Coronary artery (tissue), 2 donors: ENCODE data around the gene RUBCN.
A peak's percentile ranks its signal among the peaks of the same experiment; 100 is the strongest.

Source experiments
- DNase-seq: peaks from one replicate; pipeline ENCODE4 v3.0.0-alpha.2; 2017; ENCODE audit warnings: low spot score
- H3K27ac ChIP-seq, 2 donors: fragments of 200-600 bp; sonication (generic); one replicate each; pipeline ENCODE4 v1.5.1; 2016 to 2019
- H3K4me3 ChIP-seq: fragments of 200-600 bp; sonication (generic); 2 replicates; pipeline ENCODE4 v1.5.1; 2016; ENCODE audit warnings: mild to moderate bottlenecking, moderate library complexity
- CTCF ChIP-seq: fragments of 200-600 bp; sonication (generic); IDR thresholded peaks from one replicate; pipeline ENCODE4 v1.5.1; 2019; ENCODE audit warnings: antibody characterized with exemption

The RUBCN gene

GRCh38 chr3:197701841-197702240, 34.9 kb downstream of the RUBCN start:
- no peak for DNase-seq
- Histone ChIP-seq H3K4me3 (no peak overlapping the region), H3K27ac (no peak overlapping the region)
- TF ChIP-seq CTCF: no peak

- DNase-seq: no peak
- peak overlapping the region in 1 of 2 donors; percentile 20 for H3K27ac ChIP-seq
- no peak overlapping the region for H3K4me3 ChIP-seq
- no peak for TF ChIP-seq CTCF
Observed at GRCh38 chr3:197700095-197700494, 36.6 kb downstream of the RUBCN start.

GRCh38 chr3:197697355-197697754, 39.3 kb downstream of the RUBCN start:
- no peak for TF ChIP-seq CTCF
- Histone ChIP-seq H3K4me3 (no peak overlapping the region), H3K27ac (no peak overlapping the region)
- no peak for DNase-seq

GRCh38 chr3:197694251-197694650, 42.5 kb downstream of the RUBCN start:
- no peak overlapping the region for H3K4me3 ChIP-seq
- no peak for DNase-seq
- TF ChIP-seq CTCF: no peak
- no peak overlapping the region for H3K27ac ChIP-seq

- no peak overlapping the region for H3K27ac ChIP-seq
- TF ChIP-seq CTCF: no peak
- no peak for DNase-seq
- no peak overlapping the region for H3K4me3 ChIP-seq
Observed at GRCh38 chr3:197692641-197693040, 44.1 kb downstream of the RUBCN start.

- no peak for TF ChIP-seq CTCF
- Histone ChIP-seq H3K4me3 (no peak overlapping the region), H3K27ac (no peak overlapping the region)
- DNase-seq: no peak
Observed at GRCh38 chr3:197690754-197691153, 46.0 kb downstream of the RUBCN start.

GRCh38 chr3:197687570-197687969, 49.1 kb downstream of the RUBCN start:
- no peak for TF ChIP-seq CTCF
- Histone ChIP-seq H3K27ac (no peak overlapping the region), H3K4me3 (no peak overlapping the region)
- no peak for DNase-seq
